SK-N-SH (cell line): ENCODE data around the gene PPFIBP2. TPM values are rescaled to one million over a fixed set of nuclear protein-coding genes. Genes with fewer than 3 reads are reported as not detected.
"Not testable (repeated sequence)": the region's sequence is repeated elsewhere in the genome, so short reads cannot be mapped to it uniquely, and the experiment has no call there.

Experiments used
- CTCF ChIA-PET: fragments of 300-600, 350-600 bp; formaldehyde crosslinking; extraction: SDS; loops from one replicate; lab custom pipeline; 2021; lab: Yijun Ruan, JAX
- POLR2A ChIA-PET: fragments of 350-600 bp; sonication (Branson Sonifier 250); formaldehyde crosslinking; extraction: SDS; loops from one replicate; lab custom pipeline; 2020; ENCODE audit warnings: antibody characterized with exemption, inconsistent platforms; lab: Yijun Ruan, JAX
- DNase-seq: peaks from one replicate; pipeline ENCODE4 v3.0.0; 2012
- H2AFZ ChIP-seq: fragments of 200-600 bp; sonication (generic); 2 replicates; pipeline ENCODE4 v1.8.1; 2016; ENCODE audit warnings: antibody characterized with exemption, mild to moderate bottlenecking, low read depth
- H3F3A ChIP-seq: fragments of 200-600 bp; sonication (generic); replicated peaks from 2 replicates; pipeline ENCODE3; 2016; ENCODE audit warnings: antibody characterized with exemption, mild to moderate bottlenecking; ENCODE audit not compliant: insufficient read depth
- H3K27ac ChIP-seq, 2 experiments: fragments of 200-500 bp in 1 of 2; fragments of 200-600 bp in 1 of 2; sonication (Bioruptor generic) in 1 of 2; sonication (generic), shearing (Covaris generic) in 1 of 2; 2 replicates each; pipeline versions ENCODE4 v1.5.1 to v1.6.1; 2014 to 2016; ENCODE audit warnings: low read depth in 2 of 2, inconsistent platforms in 1 of 2, low read length in 1 of 2, mild to moderate bottlenecking in 1 of 2, mixed read lengths in 1 of 2
- H3K27me3 ChIP-seq: fragments of 200-600 bp; sonication (generic), shearing (Covaris generic); 2 replicates; pipeline ENCODE4 v1.6.1; 2016; ENCODE audit warnings: mixed run types; ENCODE audit not compliant: insufficient read depth
- H3K36me3 ChIP-seq, 2 experiments: fragments of 200-500 bp in 1 of 2; fragments of 200-600 bp in 1 of 2; sonication (Bioruptor generic) in 1 of 2; sonication (generic) in 1 of 2; replicated peaks in 1 of 2; 2 replicates each; pipeline versions ENCODE3 to v1.5.1; 2014 to 2016; ENCODE audit warnings: low read length in 1 of 2, mild to moderate bottlenecking in 1 of 2; ENCODE audit not compliant: insufficient read depth in 2 of 2, control insufficient read depth in 1 of 2
- H3K4me1 ChIP-seq, 2 experiments: fragments of 200-500 bp in 1 of 2; fragments of 200-600 bp in 1 of 2; sonication (Bioruptor generic) in 1 of 2; sonication (generic), shearing (Covaris generic) in 1 of 2; 2 replicates each; pipeline versions ENCODE4 v1.5.1 to v1.6.1; 2014 to 2016; ENCODE audit warnings: low read depth in 1 of 2, low read length in 1 of 2, mixed run types in 1 of 2; ENCODE audit not compliant: insufficient read depth in 2 of 2, control insufficient read depth in 1 of 2
- H3K4me2 ChIP-seq: fragments of 200-600 bp; sonication (generic), shearing (Covaris generic); 2 replicates; pipeline ENCODE4 v1.6.1; 2017; ENCODE audit warnings: mixed run types
- H3K4me3 ChIP-seq, 2 experiments: fragments of 200-500 bp in 1 of 2; fragments of 200-600 bp in 1 of 2; sonication (Bioruptor generic) in 1 of 2; sonication (generic), shearing (Covaris generic) in 1 of 2; 2 replicates each; pipeline versions ENCODE4 v1.5.1 to v1.8.1; 2014 to 2016; ENCODE audit warnings: low read depth in 2 of 2, inconsistent platforms in 1 of 2, low read length in 1 of 2, mild to moderate bottlenecking in 1 of 2, mixed read lengths in 1 of 2, moderate library complexity in 1 of 2
- H3K79me2 ChIP-seq: fragments of 200-600 bp; sonication (generic); 2 replicates; pipeline ENCODE4 v1.8.1; 2017; ENCODE audit warnings: mild to moderate bottlenecking; ENCODE audit not compliant: insufficient read depth
- H3K9ac ChIP-seq: fragments of 200-600 bp; sonication (generic); 2 replicates; pipeline ENCODE4 v1.6.1; 2017; ENCODE audit warnings: mixed run types
- H3K9me2 ChIP-seq: fragments of 200-600 bp; sonication (generic); 2 replicates; pipeline ENCODE4 v1.6.1; 2017; ENCODE audit warnings: mixed run types
- H3K9me3 ChIP-seq: fragments of 200-600 bp; sonication (generic); 2 replicates; pipeline ENCODE4 v1.6.1; 2017; ENCODE audit warnings: mixed run types, mild to moderate bottlenecking, moderate library complexity
- H4K20me1 ChIP-seq: fragments of 200-600 bp; sonication (generic); 2 replicates; pipeline ENCODE4 v1.6.1; 2017; ENCODE audit warnings: mild to moderate bottlenecking, mixed run types; ENCODE audit not compliant: insufficient read depth
- EZH2phosphoT487 ChIP-seq: fragments of 200-600 bp; sonication (generic); IDR thresholded peaks from 2 replicates; pipeline ENCODE4 v1.6.1; 2017; ENCODE audit warnings: low read depth, mixed run types, mild to moderate bottlenecking, antibody characterized with exemption, moderate library complexity, borderline replicate concordance
- FOSL2 ChIP-seq: IDR thresholded peaks from 2 replicates; pipeline ENCODE4 v1.4.0; 2012; ENCODE audit warnings: low read depth, mild to moderate bottlenecking, moderate library complexity, borderline replicate concordance
- FOXM1 ChIP-seq: IDR thresholded peaks from 2 replicates; pipeline ENCODE4 v1.4.0; 2012; ENCODE audit warnings: low read depth, mild to moderate bottlenecking
- GABPA ChIP-seq: IDR thresholded peaks from 2 replicates; pipeline ENCODE4 v1.4.0; 2012; ENCODE audit warnings: low read depth, mild to moderate bottlenecking
- MXI1 ChIP-seq: IDR thresholded peaks from 2 replicates; pipeline ENCODE4 v1.6.1; 2012; ENCODE audit warnings: mild to moderate bottlenecking, low read depth, low read length, improper control_type of control experiment
- NFIC ChIP-seq: IDR thresholded peaks from 2 replicates; pipeline ENCODE4 v1.4.0; 2012; ENCODE audit warnings: borderline replicate concordance
- REST ChIP-seq: IDR thresholded peaks from 2 replicates; pipeline ENCODE4 v1.6.1; 2012; ENCODE audit warnings: mild to moderate bottlenecking, low read depth, low read length, moderate library complexity
- RFX5 ChIP-seq: IDR thresholded peaks from 2 replicates; pipeline ENCODE4 v1.6.1; 2012; ENCODE audit warnings: mild to moderate bottlenecking, improper control_type of control experiment, low read length
- RXRA ChIP-seq: IDR thresholded peaks from 2 replicates; pipeline ENCODE4 v1.4.0; 2012; ENCODE audit warnings: low read depth, mild to moderate bottlenecking, borderline replicate concordance
- USF1 ChIP-seq: IDR thresholded peaks from 2 replicates; pipeline ENCODE4 v1.4.0; 2012; ENCODE audit warnings: low read depth, borderline replicate concordance
- ZBTB33 ChIP-seq: IDR thresholded peaks from 2 replicates; pipeline ENCODE4 v1.4.0; 2012; ENCODE audit warnings: low read depth, borderline replicate concordance
- WGBS: methylation state at CpG from one replicate; pipeline ENCODE4 v1.1.6; 2017; ENCODE audit warnings: low lambda C conversion rate; 5-methylcytosine and 5-hydroxymethylcytosine counted together
- polyA plus RNA-seq, 3 experiments: library from polyadenylated mRNA; depleted of rRNA; stranded (reverse); fragments of >200 nt; gene quantifications; 2 replicates each; pipeline ENCODE4 v1.2.3, GENCODE V29; 2012
- TF ChIP-seq, protein P1 (sequence below): fragments of 150-350 bp; IDR thresholded peaks from 2 replicates; pipeline ENCODE4 v1.6.1; 2017; ENCODE audit warnings: antibody characterized with exemption, low read length, low read depth, borderline replicate concordance

The PPFIBP2 gene
- polyA plus RNA-seq, 1 of the 3 experiments (the other 2 are of a cell fraction): 0.67 TPM

GRCh38 chr11:7516475-7516874 lies 2.7 kb downstream of the PPFIBP2 start:
- H3K4me3 ChIP-seq: no peak overlapping the region
- TF ChIP-seq RFX5 (no peak), FOSL2 (no peak), FOXM1 (no peak), MXI1 (no peak), GABPA (no peak), USF1 (no peak), NFIC (no peak), EZH2phosphoT487 (no peak), RXRA (no peak), REST (no peak), ZBTB33 (no peak)
- TF ChIP-seq, protein P1, sequence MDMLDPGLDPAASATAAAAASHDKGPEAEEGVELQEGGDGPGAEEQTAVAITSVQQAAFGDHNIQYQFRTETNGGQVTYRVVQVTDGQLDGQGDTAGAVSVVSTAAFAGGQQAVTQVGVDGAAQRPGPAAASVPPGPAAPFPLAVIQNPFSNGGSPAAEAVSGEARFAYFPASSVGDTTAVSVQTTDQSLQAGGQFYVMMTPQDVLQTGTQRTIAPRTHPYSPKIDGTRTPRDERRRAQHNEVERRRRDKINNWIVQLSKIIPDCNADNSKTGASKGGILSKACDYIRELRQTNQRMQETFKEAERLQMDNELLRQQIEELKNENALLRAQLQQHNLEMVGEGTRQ: no peak
- no peak overlapping the region for H2AFZ ChIP-seq
- no peaks in the 10 kb centered on the region for H3K36me3 ChIP-seq
- no peaks in the 10 kb centered on the region for H3F3A ChIP-seq
- no peaks in the 10 kb centered on the region for H3K9me2 ChIP-seq
- POLR2A ChIA-PET: no interaction called here
- peaks cover 0 to 10% of the 10 kb centered on the region in 2 experiments; a peak in 1 of 4 replicates for H3K4me1 ChIP-seq
- no peak overlapping the region for H3K9ac ChIP-seq
- H3K79me2 ChIP-seq: no peaks in the 10 kb centered on the region
- DNase-seq: no peak
- H3K9me3 ChIP-seq: no peaks in the 10 kb centered on the region
- H3K27ac ChIP-seq: no peak overlapping the region
- CTCF ChIA-PET: interaction anchor here (1.4 to 7.0 kb wide), 4 partner anchors 55 to 151 kb away, joined by 4 to 74 read pairs (median 8); no protein-coding TSS in a partner anchor
- H3K27me3 ChIP-seq: peaks cover 9% of the 10 kb centered on the region
- WGBS: 92% methylated on average over 9 of the region's 12 CpGs
- H4K20me1 ChIP-seq: no peaks in the 10 kb centered on the region
- H3K4me2 ChIP-seq: no peak overlapping the region

- H4K20me1 ChIP-seq, POLR2A ChIA-PET, H3K27ac ChIP-seq, H3K9ac ChIP-seq, H3K79me2 ChIP-seq, H3K4me1 ChIP-seq, H3K36me3 ChIP-seq, H3K9me2 ChIP-seq, H3K4me3 ChIP-seq, H2AFZ ChIP-seq, H3K4me2 ChIP-seq, H3K27me3 ChIP-seq, H3K9me3 ChIP-seq, DNase-seq, H3F3A ChIP-seq: not testable (repeated sequence)
- 57% methylated on average over 10 of the region's 13 CpGs for WGBS
- CTCF ChIA-PET: interaction anchor here (0.7 to 1.7 kb wide), 3 partner anchors 22 to 140 kb away, joined by 3 to 5 read pairs (median 3); no protein-coding TSS in a partner anchor
Observed at GRCh38 chr11:7517743-7518142, 3.9 kb downstream of the PPFIBP2 start.
